Measurements from ENCODE around the gene DRAM2. TPM values are rescaled to one million over a fixed set of nuclear protein-coding genes. Genes with fewer than 3 reads are reported as not detected.

DRAM2 gene
- total and polyA plus RNA-seq, 9 of the 15 experiments (the other 6 are each of a cell fraction or from before 2014, with no cell fraction given) = 29.0 to 161 (median 53.5) TPM

GRCh38 chr1:111139956-111140679 is at the start of gene DRAM2, which contains the start of gene CEPT1 (continued):
- TF ChIP-seq FOXO4 (CRISPR knock-in tag; IDR thresholded peaks at IDR 0.05) (no peak), MNT (conservative IDR thresholded peaks at IDR 0.05) (peak; percentile 51 to 78), FUS (optimal IDR thresholded peaks at IDR 0.05; ENCODE audit: low read depth, low read length) (no peak), FOXK2 (conservative IDR thresholded peaks at IDR 0.05 in 1 of 2, IDR thresholded peaks at IDR 0.05 in 1 of 2; ENCODE audit: low read depth in 2 of 2) (peak; percentile 42 to 64; a peak in 2 of 4 replicates), ZNF644 (tag; IDR thresholded peaks at IDR 0.05; ENCODE audit: low read depth) (peak; percentile 65; the same call in 1 of the 2 replicates), FOXJ3 (CRISPR knock-in tag; IDR thresholded peaks at IDR 0.05) (no peak), ZKSCAN1 (IDR thresholded peaks at IDR 0.05; ENCODE audit: low read depth, low read length) (no peak), HEY1 (CRISPR knock-in tag; IDR thresholded peaks at IDR 0.05; ENCODE audit: borderline replicate concordance) (no peak), JUN (IDR thresholded peaks at IDR 0.05; ENCODE audit: borderline replicate concordance, low read depth, low read length) (no peak), JUN (CRISPR knock-in tag; IDR thresholded peaks at IDR 0.05; ENCODE audit: borderline replicate concordance) (no peak; the same call in 1 of the 2 replicates), ZNF174 (CRISPR knock-in tag; IDR thresholded peaks at IDR 0.05) (no peak), BCLAF1 (IDR thresholded peaks at IDR 0.05; ENCODE audit: borderline replicate concordance in 1 of 2, control insufficient read depth in 1 of 2, low read depth in 2 of 2, low read length in 1 of 2) (no peak), TRIM24 (IDR thresholded peaks at IDR 0.05) (no peak), ZBTB34 (CRISPR knock-in tag; IDR thresholded peaks at IDR 0.05) (no peak), BRD4 (IDR thresholded peaks at IDR 0.05) (peak; percentile 52; the same call in 1 of the 2 replicates), GABPA (tag; conservative IDR thresholded peaks at IDR 0.05; ENCODE audit: low read depth) (peak; percentile 45; the same call in 1 of the 2 replicates), ZC3H8 (IDR thresholded peaks at IDR 0.05) (no peak), TCF15 (CRISPR knock-in tag; IDR thresholded peaks at IDR 0.05) (no peak), HDAC6 (IDR thresholded peaks at IDR 0.05; ENCODE audit: low read depth, low read length) (no peak), ZNF717 (CRISPR knock-in tag; IDR thresholded peaks at IDR 0.05) (no peak)

Measured in K562 (cell line).